Measurements from ENCODE around the gene NBEAL2. TPM values are rescaled to one million over a fixed set of nuclear protein-coding genes. Genes with fewer than 3 reads are reported as not detected.

NBEAL2 gene
- total and polyA plus RNA-seq, 2 of the 8 experiments (the other 6 are each of a cell fraction or from before 2014, with no cell fraction given) = 27.3 to 46.9 TPM

- TF ChIP-seq CHD7 (IDR thresholded peaks at IDR 0.05; ENCODE audit: insufficient replicate concordance, low read length) = no peak
- no peak for TF ChIP-seq SIRT6 (IDR thresholded peaks at IDR 0.05; ENCODE audit: low read length)
- no peak for TF ChIP-seq KDM5A (IDR thresholded peaks at IDR 0.05; ENCODE audit: low read length)
- no peak for TF ChIP-seq E2F6 (IDR thresholded peaks at IDR 0.05)
- no peak for TF ChIP-seq SAP30 (IDR thresholded peaks at IDR 0.05; ENCODE audit: insufficient read depth, insufficient replicate concordance, low read length)
- TF ChIP-seq CEBPB (IDR thresholded peaks at IDR 0.05; ENCODE audit: low read depth, low read length) = no peak
- TF ChIP-seq RFX5 (IDR thresholded peaks at IDR 0.05; ENCODE audit: borderline replicate concordance, low read depth, low read length) = no peak
- no peak for TF ChIP-seq BRCA1 (IDR thresholded peaks at IDR 0.05; ENCODE audit: low read depth, low read length)
- no peak for TF ChIP-seq SIX5 (IDR thresholded peaks at IDR 0.05; ENCODE audit: low read depth, low read length)
- no peak for TF ChIP-seq CHD2 (IDR thresholded peaks at IDR 0.05; ENCODE audit: low read length)
These were observed 24.2 kb downstream of the NBEAL2 start (continued) for GRCh38 chr3:47003461-47004368.
